ENCODE results near the gene CTXND1.
A peak's percentile ranks its signal among the peaks of the same experiment; 100 is the strongest.

The CTXND1 gene

DNA sequence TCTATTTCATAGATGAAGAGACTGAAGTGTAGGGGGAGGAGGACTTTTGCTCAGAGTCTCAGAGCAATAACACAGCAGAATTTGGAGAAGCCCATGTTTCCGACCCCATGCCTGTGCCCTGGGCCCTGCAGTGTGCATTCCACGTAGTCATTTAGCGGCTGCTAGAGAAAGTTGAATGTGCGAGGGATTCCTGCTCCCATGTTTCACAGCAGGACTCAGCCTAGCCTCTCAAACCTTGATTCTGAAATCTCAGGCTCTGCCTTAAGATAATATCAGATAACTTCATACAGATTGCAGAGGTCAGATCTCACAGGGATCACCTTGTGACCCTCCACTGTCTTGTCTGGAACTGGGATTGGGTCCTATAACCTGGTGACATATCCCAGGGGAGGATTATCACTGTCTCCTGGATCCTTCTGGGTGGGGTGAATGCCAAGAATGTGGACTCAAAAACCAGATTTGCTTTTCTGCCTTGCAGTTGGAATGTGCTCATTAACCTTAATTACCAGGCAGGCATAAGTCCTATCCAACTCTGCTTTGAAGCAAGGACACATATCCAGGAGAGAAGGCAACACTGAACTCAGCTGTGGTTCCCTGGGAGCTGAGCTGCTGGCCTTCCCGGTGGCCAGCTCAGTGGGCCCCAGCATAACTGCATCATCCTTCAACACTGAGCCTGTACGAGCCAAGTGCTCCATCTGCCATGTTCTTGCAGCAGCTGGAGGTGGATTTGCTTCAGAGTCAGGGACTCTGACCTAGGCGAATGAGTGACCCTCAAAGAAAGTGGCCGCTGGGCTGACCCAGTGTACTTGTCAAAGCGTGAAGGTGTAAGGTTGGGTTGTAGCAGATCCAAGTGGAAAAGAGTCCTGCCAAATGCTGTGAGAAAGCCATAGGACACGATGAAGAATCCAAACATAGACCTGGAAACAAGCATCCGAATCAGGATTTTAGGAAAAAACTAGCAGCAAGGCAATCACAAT, 43.0 kb downstream of the CTXND1 start:
- no peak for DNase-seq (ENCODE audit: low read depth)

DNA sequence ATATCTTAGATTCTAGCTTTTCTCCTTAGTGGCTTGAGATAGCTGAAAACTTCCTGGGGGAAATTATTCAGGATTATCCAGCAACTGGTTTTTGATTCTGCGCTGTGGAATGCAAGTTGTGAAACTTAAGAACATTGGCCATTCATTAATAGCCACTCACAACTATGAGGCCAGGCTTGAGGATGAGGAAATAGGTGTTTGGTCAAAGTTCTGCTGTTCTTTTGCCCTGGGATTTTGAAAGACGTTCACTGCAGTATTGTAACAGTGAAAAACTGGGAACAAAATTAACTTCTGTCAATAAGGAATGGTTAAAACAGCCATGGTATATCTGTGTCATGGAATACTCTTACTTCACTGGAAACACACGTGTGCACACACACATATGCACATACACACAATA, 44.1 kb downstream of the CTXND1 start:
- DNase-seq (ENCODE audit: low read depth), result no peak

DNA sequence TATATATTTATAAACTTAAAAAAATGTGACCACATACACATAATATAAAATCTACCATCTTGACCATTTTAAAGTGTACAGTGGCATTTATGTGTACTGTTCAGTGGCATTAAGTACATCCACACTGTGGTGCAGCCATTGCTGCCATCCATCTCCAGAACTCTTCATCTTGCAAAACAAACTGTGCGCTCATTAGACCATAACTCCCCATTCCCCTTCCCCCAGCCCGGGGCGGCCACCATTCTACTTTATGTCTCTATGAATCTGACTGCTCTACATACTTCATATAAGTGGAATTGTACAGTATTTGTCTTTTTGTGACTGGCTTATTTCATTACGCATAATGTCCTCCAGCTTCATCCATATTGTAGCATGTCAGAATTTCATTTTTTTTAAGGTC, 47.8 kb downstream of the CTXND1 start:
- no peak for DNase-seq (ENCODE audit: low read depth)

DNA sequence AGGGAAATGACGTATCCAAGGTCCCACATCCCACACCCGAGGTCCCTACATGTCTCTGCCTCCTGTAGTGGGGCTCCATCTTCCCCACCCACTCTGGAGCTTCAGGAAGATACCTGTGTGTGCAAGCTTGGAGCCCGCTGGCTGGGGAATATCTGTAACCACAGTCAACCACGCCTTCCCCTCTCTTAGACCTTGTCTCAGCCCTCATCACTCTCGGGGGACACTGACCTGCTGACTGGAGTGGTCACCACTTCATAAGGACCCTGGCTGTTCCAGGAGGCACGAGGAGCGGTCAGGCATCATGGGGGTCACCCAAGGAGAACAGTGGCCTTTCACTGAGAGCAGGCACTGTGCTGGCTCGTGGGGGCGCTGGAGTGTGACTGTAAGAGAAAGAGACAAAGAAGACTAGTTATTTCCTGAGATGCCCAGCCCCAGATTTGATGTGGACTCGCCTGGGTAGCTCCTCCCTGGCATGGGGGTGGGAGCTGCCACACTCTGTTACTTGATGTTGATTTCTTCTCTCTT, 48.6 kb downstream of the CTXND1 start:
- DNase-seq (ENCODE audit: low read depth), result no peak

DNA sequence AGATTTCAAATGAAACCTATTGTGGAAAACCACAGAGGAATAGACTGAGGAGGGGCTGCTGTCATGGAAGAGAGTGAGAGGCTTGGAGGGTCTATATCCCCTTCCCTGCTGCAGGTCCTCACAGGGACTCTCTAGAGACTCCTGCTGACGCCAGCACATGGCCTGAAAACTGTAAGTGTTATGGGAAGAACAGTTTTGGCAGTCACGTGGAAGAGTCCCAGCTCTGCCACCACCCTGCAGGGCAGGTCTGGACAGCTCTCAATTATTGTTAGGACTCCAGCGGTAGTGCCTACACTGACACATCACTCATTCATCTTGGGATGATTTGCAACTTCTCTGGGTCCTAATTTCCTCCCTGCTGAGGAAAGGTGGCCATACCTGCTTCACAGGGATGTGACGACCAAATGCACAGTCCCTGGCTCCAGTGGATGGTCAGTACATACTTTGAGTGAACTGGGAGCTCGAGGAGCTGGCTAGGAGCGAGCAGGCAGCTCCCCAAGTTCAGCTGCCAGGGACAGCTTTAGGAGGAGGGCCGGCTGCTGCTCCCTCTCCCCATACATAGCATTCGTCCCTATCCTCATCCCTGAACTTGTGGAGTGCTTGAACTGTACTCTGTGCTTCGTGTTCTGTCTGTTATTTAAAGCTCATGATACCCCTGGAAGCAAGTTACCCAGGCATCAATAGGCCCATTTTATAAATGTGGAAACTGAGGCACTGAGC, 49.2 kb downstream of the CTXND1 start:
- no peak for DNase-seq (ENCODE audit: low read depth)

DNA sequence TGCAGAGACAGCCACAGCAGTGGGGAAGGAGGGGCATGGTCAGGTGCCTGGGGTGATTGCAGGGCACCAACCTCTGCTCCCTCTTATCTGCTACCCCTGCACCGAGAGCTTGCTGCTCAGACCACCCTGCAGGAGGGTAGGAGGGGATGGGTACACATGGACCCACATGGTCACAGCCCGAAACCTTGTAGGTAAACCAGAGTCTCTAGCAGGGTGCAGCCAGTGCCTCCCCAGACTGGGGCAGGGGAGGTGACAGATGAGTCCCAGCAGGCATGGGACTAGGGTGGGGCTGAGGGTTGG, 50.0 kb downstream of the CTXND1 start:
- no peak for DNase-seq (ENCODE audit: low read depth)

DNA sequence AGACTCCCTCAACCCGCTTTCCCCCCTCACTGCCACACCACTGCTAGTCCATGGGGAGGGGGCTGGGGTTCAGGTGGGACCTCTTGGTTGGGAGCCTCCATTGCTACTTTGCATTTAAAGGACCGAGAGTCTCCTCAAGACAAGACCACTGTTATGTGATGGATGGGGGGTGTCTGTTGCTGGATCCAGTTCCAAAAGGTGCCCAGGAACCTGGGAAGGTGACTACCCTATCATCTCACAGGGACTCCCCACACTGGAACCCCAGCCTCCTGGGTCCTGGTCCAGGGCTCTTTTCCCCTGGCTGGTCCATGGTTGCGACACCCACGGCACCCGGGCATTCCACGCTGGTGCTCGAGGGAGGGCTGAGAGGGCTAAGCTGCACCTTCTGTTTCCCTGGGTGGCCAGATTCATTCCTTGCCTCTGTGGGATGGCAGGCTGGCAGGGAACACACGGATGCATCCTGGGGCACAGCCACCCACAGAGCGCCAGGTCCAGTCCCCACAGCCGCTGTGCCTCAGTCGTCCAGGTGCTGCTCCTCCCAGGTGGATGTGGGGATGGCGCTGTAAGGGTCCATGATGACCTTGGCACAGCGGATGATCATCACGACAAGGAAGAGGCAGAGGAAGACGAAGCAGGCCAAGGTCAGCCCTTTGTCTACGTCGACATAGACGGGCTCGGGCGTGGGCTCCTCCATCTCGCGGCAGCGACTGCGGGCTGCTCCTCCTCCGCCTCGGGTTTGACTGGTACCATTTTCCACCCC, 50.6 kb downstream of the CTXND1 start:
- DNase-seq (ENCODE audit: low read depth), result no peak

DNA sequence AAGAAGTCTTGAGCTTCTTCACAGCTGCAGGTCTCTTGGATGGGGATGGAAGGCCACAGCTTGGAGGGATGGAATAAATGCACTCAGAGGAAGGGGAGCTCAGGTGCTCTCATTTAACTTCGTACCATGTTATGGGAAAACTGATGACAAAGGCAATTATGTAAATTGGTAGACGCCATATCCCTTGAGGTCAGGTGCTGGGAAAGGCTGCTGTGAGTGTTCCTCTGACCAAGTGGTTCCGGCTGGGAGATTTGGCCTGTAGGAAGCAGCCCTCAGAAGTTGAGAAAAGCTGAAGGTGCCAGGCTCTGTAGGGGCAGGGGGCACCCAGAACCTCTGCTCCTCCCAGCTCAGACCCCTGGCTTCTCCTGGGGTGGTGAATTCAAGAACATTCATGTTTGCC, 52.1 kb downstream of the CTXND1 start:
- no peak for DNase-seq (ENCODE audit: low read depth)

DNA sequence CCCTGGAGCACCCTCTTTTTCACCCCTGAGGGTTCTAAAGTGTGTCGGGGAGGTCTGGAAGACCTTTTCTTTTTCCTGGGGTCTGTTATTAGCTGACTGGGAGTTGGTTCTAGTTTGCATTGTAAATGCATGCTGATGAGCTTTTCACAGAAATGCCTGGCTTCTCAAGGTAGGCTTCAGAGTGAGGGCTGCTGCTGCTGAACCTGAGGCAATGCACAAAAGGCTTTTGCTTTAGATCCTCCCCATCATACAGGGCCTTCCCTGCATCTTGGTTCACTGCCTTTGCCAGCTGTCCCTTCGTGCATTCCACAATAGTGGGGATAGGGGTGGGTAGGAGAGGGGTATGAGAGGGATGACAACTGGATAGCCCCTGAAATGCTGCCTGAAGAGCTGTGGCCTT, 52.6 kb downstream of the CTXND1 start:
- no peak for DNase-seq (ENCODE audit: low read depth)

DNA sequence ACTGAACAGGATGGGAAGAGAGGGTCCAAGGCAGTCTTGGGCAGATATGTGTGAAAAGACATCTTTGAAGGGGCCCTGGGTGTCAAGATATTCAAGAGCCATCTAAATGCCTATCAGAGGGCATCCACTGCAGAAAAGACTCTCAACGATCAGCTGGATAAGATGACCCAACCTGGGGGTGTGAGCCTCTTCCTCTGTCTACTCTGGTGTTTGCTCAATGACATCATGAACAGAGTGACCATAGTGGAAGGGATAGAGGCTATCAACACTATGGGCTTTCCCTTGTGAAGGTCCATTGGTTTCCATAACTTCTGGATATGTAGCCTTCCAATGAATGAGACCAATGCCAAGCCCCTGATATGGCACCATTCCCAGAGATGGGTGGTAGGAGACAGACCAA, 57.1 kb downstream of the CTXND1 start:
- DNase-seq (ENCODE audit: low read depth), result no peak

DNA sequence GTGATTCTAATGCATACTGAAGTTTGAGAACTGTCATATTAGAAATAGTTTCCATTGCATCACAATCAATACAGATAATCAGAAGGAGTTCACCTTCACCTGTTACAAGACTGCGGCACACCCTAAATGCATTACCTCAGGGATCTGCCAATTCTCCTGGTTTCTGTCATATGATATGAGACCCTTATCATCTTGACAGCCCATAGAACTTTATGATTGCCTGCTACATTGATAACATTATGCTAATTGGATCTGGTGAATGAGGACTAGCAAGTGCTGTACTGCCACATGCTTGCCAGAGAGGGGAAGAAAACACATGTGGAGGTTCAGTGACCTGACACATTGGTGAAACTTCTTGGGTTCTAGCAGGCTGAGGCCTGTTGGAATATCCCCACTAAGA, 57.8 kb downstream of the CTXND1 start:
- DNase-seq (ENCODE audit: low read depth), result no peak

DNA sequence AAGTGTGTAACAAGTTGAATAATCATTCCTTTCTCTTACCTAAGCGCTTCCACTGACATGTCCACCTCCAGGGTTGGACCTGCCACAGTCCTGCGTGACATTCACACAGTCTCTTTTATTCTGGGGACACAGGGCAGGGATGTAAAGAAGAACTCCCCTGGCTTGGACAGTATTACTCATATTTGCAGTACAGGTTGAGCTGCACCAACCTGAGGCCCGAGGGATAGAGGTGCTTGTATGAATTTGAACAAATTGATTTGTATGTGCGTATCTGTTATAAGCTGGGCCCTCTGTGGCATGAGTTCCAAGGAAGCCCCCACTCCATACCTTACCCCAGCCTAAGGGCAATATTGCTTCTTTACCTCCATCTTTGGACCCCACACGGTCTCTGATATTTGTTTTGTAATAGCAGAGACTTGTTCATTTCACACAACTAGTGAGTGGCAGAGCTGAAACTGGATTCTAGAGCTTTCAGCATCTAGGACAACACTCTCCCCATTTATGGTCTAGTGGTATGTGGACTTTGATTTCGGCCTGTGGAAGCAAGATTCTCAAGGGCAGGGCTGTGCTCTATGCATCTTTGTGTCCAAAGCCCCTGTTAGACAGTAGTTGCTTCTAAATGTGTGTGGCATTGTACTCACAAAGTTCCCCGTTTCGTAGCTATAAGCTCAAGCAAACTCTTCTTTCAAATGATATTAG, 60.0 kb downstream of the CTXND1 start:
- no peak for DNase-seq (ENCODE audit: low read depth)

DNA sequence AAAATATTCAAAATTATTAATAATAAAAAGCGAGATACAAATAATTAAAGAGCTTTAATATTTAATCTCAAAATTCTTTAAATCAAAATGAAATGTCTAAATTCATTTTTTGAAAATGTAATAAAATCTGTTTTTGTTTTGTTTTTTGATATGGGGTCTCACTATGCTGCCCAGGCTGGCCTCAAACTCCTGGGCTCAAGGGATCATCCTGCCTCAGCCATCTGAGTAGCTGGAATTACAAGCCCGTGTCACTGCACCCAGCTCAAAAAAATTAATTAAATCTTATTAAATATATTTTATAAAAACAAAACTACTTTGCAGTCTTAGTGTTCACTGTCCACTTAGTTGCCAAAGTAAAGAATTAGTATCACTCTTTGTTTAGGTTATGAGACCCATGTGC, 60.8 kb downstream of the CTXND1 start:
- DNase-seq (ENCODE audit: low read depth), result no peak

DNA sequence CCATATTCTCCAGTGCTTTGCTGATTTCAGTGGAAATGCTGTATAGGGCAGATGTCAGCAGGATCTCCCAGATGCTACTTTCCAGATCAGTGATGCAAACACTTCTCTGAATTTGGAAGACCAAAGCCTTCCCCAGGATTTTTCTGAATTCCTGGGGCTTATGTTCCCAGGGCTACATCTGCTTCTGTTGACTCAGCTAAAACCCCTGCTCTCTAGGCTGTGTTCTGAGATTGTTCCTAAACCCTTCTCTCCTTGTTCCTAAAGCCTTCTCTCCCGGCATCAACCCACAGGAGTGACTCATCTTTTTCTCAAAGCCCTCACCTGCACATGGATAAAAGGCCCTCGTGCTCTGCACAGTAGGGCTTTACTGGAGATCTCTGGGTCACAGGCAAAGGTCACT, 63.8 kb downstream of the CTXND1 start:
- no peak for DNase-seq (ENCODE audit: low read depth)

DNA sequence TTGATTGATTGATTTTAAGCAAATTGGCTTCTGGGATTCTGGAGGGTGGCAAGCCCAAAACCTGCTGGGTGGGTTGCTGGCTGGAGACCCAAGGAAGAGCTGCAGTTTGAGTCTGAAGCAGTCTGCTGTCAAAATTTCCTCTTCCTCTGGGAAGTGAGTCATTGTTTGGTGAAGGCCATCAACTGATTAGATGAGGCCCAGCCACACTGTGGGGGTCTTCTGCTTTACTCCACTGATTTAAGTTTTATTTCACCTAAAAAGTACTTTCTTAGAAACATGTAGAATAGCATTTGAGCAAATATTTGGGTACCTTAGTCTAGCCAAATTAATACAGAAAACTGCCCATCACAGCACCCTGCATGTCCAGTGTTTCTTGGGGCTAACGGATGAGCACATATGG, 65.4 kb downstream of the CTXND1 start:
- no peak for DNase-seq (ENCODE audit: low read depth)

DNA sequence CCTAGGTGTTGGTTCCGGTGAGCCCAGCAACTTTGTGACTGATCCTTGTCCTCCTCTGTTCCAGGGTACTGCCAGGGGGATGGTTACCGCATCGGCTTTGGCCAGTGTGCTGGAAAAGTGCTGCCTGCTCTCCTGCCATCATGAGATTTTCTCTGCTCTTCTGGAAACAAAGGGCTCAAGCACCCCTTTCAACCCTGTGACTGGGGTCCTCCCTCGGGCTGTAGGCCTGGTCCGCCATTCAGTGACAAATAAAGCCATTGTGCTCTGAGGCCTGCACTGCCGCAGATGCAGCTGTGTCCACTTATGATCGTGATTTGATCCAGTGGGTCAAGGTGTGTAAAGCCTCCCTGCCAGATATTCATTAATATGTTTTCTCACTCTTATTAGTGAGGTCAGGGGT, 65.9 kb downstream of the CTXND1 start:
- DNase-seq (ENCODE audit: low read depth), result no peak

DNA sequence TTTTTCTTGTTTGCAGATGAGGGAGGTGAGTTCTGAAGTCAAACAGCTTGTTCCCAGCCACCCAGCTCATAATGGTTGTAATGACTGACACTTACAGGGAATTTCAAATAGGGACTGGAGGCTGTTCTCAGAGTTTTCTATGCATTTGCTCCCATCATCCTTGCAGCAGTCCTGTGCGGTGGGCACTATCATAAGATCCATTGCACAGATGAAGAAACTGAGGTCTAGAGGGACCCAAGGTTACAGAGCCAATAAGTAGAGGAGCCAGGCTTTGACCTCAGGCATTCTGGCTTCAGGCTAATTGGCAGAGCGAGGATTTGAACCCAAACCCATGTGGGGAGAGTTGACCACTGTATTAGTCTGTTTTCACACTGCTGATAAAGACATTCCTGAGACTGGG, 66.9 kb downstream of the CTXND1 start:
- DNase-seq (ENCODE audit: low read depth), result no peak

DNA sequence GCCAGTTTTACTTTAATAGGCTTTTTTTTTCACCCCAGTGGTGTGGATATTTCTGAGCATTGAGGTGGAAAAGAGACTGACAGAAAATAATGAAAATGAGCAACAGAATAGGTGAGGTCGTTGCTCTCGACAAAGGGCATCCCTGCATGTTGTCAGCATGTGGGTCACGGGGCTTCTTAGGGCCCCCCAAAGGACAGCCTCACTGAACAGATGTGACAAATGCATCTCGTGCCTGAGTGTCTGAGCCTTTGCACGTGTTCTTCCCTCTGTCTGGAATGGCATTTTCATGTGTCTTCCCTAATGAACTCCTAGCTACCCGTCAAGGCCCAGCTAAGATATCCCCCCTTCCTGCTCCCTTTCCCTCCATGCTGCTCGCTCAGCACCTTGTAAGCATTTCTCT, 67.5 kb downstream of the CTXND1 start:
- no peak for DNase-seq (ENCODE audit: low read depth)

DNA sequence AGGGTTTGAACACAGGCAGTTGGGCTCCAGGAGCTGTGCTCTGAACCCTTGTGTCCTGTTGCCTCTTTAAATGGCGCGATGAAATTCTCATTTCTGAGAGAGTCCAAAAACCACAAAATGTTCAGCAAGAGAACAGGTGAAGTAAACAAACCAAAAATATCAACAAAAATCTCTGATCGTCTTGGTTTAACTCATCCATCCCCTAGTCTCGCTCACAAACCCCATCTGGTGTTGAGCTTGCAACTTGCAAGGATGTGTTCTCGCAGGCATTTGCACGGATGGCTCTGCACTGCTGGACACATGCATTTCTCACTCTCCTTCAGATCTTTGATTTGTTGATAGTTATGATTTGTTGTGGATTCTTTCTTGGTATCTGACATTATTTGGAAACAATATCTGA, 68.1 kb downstream of the CTXND1 start:
- peak; percentile 17 for DNase-seq (ENCODE audit: low read depth)

DNA sequence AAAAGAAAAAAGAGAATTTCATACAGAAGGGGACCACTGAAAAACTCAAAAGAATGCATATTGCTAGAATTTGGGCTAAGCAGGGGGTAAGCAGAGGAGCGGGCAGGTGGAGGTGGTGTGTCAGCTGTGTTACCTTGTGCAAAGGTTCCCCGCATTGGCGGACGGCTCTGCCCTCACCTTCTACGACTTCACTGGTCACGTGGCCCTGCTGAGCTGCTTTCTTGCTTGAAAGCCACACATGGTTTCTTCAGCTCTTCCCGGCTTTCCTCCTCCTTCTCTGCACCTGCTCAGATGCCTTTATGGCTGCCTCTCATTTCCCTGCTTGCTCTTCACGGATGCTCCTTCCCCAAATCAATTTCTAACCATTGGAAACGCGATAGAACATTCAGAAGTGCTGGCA, 68.7 kb downstream of the CTXND1 start:
- no peak for DNase-seq (ENCODE audit: low read depth)

DNA sequence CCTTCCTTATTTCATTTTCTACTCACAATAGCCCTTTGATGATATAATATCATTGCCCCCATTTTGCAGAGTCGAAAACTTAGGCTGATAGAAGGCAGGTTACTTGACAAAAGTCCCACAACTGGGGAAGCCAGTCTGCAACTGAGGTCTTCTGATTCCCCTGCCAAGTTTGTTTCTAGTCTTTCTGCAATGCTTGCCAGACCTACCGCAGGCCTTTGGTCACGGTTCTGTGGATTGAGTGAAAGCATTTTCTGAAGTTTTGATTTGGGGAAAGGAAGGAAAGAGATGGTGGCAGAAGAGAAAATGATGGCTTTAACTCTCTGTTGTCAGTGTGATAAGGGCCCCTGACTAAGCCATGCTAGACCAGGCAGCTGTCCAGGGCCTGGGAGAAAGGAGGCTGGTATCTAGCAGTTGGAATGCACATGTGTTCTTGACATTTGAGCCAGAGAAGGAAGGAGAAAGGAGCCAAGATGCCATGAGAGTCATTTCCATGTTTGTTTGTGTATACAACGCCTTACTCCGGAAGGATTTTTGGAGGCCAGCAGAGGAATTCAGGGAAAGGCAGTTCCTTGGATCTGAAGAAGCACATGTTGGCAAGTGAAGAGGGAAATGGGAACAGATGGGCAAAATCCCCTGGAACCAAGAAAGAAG, 69.3 kb downstream of the CTXND1 start:
- DNase-seq (ENCODE audit: low read depth), result peak; percentile 26

DNA sequence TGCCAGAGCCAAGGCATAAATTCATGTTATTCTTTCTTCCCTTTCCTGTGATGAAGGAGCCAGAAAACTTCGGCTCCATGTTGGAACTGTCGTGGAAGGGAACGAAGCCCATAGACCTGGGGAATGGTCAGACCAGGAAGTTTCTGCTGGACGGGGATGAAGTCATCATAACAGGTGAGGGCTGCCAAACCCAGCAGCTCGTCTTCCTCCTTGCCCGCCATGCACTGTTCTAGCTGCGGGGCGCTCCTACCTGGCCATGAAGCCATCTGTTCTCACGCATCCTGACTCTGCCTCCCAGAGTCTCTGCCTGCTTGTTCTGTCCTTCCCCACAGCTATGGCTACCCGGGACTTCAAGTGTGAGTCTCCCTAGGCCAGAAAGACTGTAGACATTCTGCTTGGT, 71.0 kb downstream of the CTXND1 start:
- DNase-seq (ENCODE audit: low read depth), result no peak

Measured in ELR (cell line).